HG03135 (cell line): ENCODE data around the gene PTCH2.

Source experiments
- ATAC-seq: cut with Tn5 transposase; IDR thresholded peaks from one replicate; pipeline ENCODE4 v1.9.1; 2021; ENCODE audit warnings: mild to moderate bottlenecking, moderate library complexity; ENCODE audit not compliant: unreplicated experiment

PTCH2 gene

DNA sequence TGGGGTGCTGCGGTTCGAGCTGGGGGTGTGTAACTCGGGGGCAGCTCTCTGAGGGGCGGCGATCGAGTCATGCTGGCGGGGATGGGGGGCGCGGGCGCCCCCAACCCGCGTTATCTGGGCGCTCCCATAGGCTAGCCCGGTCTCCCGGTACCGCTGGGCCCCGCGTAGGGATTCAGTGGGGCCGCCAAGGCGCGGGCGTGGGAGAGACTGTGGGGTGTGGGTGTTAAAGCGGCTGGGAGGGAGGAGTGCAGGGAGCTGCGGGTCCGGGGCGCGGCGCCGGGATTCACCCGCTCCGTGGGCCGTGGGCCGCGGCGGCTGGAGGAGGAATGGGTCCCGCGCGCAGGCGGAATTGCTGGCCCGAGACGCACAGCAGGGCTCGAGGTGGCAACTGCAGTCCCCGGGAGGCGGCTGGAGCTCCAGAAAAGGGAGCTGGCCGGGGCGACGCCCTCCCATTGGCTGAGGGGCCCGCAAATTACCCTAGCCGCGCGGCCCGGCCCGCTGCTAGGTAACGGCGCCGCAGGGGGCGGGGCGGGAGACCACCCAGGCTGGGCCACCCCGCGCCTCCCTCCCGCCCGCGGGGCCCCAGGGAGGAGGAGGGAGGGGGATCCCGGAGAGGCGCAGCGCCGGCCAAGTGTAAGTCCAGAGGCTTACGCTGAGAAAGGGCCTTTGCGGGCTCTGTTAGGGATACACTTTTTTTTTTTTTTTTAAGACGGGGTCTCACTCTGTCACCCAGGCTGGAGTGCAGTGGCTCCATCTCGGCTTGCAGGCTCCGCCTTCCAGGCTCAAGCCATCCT lies at the start of gene PTCH2:
Gene PTCH2 (minus strand): TSS at position 392 of the 794 bp plus-strand sequence. CDS start 321 bp downstream, at position 71.
- ATAC-seq: no peak

DNA sequence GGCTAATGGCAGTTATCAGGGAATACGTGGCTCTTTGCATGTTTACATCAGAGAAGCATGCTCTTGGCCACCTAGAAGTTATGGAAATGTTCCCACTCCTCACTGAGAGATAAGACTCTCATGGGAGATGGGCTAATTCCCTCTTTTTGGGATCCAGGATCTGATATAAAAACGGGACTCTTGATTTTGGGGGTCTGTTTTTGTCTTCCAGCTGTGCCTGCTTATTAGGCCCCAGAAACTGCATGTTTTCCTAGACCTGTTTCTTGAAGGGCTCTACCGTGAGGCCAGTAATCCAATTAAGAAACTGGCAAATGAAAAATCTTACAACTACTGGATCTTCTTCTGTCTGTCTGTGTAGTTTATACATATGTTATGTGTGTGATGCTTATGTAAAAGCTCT lies 47.0 kb upstream of the PTCH2 start:
- no peak for ATAC-seq

- ATAC-seq: no peak
Observed at GRCh38 chr1:44885406-44885805, 42.4 kb upstream of the PTCH2 start.

GRCh38 chr1:44884746-44885145 lies 41.7 kb upstream of the PTCH2 start:
- no peak for ATAC-seq

DNA sequence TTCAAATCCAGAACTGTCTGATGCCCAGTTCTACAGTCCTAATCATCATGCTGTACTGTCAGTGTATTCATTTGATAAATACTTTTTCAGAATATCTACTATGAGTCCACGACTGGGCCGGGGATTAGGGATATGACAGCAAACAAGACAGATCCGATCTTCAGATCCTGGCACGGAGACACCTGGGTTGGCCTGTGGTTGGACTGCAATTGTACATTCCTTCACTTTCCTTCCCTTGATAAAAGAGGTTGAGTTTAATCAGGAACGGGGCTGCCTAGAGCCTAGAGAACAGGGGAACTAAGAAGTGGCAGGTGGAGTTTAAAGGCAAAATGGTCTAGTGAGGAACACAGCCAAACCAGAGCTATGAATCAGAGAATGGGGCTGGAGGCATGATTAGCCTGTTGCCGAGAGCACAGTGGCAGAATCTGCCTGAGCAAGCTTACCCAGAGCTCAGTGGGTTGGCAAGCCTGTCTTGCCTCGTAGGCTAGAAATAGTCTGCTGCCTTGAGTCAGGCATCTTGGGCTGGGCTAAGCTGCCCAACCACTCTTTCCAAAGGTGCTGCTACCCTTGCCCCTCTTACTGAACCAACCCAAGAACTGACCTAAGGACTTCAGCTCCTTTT lies 38.1 kb upstream of the PTCH2 start:
- no peak for ATAC-seq

- no peak for ATAC-seq
Observed at GRCh38 chr1:44874155-44874554, 31.1 kb upstream of the PTCH2 start.

- no peak for ATAC-seq
Observed at GRCh38 chr1:44870096-44870495, 27.0 kb upstream of the PTCH2 start.

GRCh38 chr1:44867801-44868200 lies 24.7 kb upstream of the PTCH2 start:
- ATAC-seq: no peak

- no peak for ATAC-seq
Observed at GRCh38 chr1:44862829-44863401, 19.9 kb upstream of the PTCH2 start.

GRCh38 chr1:44860891-44861425 lies 17.9 kb upstream of the PTCH2 start:
- ATAC-seq: no peak

DNA sequence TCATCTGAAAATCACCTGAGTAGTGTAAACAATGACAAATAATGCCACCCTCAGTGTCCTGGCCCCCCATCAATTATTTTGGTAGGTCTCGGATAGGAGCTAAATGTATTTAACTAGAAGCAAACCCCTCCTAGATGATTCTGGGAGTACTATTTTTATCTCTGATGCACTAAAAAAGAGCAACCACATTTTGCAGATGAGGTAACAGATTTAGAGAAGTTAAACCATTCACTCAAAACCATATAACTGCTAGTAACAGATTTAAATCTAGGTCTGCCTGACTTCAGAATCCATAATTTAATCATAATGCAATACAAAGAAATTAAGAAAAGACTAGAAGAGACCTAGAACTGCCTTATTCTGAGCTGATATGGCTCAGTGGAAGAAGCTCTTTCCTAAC lies 17.3 kb upstream of the PTCH2 start:
- no peak for ATAC-seq

- ATAC-seq: no peak
Observed at GRCh38 chr1:44857446-44857845, 14.4 kb upstream of the PTCH2 start.

DNA sequence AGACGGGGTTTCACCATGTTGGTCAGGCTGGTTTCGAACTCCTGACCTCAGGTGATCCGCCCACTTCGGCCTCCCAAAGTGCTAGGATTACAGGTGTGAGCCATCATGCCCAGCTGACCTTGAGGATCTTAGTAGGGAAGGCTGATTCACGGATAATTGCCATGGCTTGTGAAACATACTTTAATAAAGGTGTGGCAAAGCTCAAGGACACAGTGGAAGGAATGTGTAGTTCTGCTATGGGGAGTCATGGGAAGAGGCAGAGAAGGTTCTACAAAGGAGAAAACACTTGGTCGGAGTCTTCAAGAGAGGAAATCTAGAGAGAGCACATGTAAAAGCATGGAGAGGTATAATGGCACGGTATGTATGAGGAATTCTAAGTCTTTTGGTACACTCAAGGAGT lies 12.7 kb upstream of the PTCH2 start:
- ATAC-seq: no peak

DNA sequence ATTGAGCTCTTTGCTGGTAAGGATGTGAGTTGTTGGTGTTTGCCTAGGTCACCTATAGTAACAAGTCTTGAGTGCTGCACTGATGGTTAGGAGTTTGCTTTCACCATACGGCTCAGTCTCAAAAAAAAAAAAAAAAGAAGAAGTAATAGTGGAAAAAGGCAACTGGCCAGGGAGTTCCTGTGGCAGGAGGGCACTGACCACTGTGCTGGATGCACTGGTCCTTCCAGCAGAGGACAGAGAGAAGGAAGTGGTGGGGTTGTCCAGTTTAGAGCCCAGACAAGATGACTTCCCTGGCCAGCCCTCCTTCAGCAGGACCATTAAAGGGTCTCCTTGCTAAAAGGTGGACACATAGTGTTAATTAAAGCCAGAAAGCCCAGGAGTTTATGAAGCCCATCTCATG lies 11.9 kb upstream of the PTCH2 start:
- no peak for ATAC-seq

DNA sequence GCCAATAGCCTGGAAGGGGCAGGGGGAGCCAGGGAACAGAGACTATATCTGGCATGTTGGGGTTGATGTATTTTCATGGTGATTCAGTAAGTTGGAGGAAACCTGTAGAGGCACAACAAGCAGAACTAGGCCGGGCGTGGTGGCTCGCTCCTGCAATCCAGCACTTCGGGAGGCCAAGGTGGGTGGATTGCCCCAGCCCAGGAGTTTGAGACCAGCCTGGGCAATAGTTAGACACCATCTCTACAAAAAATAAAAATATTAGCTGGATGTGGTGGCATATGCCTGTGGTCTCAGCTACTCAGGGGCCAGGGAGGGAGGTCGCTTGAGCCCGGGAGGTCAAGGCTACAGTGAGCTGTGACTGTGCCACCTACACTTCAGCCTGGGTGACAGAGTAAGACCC lies 10.1 kb upstream of the PTCH2 start:
- no peak for ATAC-seq

- ATAC-seq: no peak
Observed at GRCh38 chr1:44851308-44851707, 8.3 kb upstream of the PTCH2 start.

GRCh38 chr1:44849575-44850132 lies 6.6 kb upstream of the PTCH2 start:
- no peak for ATAC-seq

- no peak for ATAC-seq
Observed at GRCh38 chr1:44848456-44849181, 5.6 kb upstream of the PTCH2 start.

GRCh38 chr1:44847845-44848244 lies 4.8 kb upstream of the PTCH2 start:
- no peak for ATAC-seq

- no peak for ATAC-seq
Observed at GRCh38 chr1:44846985-44847384, 3.9 kb upstream of the PTCH2 start.

DNA sequence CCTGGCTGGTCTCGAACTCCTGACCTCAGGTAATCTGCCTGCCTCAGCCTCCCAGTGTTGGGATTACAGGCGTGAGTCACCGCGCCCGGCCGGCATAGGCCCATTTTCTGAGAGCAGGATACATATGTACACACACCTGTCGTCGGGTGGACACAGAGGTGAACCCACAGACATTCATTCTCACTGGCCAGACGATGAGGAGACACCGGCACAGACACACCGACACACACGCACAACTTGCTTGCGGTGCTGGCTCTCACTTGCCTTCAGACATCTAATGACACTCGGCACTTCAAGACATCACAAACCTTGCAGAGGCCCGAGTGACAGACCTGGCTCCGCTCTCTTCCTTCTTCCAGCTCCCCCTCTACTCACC lies 579 bp downstream of the PTCH2 start:
- ATAC-seq: no peak
